ENCODE measurements around the gene COX7C.

The COX7C gene

GRCh38 chr5:86665984-86666760 is 48.4 kb downstream of the COX7C start:
- DNase-seq = no peak

GRCh38 chr5:86666981-86667380 is 49.2 kb downstream of the COX7C start:
- DNase-seq = no peak

All from activated CD4-positive, CD25-positive, alpha-beta regulatory T cell treated with anti-CD3 and anti-CD28 coated beads, Interleukin-2, amount 50 U/mL, for 72 hours (primary cell).